Measurements from ENCODE around the gene GOLT1B.

GOLT1B gene

DNA sequence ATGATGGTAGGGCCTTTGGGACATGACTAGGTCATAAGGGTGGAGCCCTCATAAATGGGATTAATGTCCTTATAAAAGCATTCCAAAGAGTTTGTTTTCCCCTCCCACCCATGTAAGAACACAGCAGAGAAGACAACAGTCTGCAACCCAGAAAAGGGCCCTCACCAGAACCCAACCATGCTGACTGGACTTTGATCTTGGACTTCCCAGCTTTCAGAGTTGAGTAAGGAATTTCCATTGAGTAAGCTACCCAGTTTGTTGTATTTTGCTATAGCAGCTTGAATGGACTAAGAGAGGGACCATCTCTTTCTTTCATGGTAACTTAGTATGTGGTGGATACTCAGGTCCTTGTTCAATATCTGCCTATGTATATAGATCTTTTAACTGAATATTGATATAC lies 21.6 kb downstream of the GOLT1B start:
- no peak for DNase-seq (ENCODE audit: low read depth in 2 of 2)

DNA sequence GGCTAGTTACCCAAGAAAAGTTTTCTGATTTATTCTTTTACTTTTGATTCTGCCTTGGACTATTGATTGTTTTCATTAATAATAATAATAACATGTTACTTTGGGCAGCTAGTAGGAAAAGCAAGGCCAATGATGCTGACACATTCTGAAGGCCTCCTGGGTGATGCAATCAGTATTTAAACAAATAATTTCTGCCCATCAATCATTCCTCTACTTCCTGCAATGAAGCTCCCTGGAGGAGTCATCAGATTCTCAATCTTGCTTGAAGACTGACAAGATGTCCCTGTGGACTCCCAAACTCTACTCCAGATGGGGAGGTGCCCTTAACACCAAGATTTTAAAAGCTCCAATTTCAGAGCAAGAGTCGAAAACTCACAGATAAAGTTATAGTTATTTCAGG lies 24.5 kb downstream of the GOLT1B start, which contains the start of gene SPX:
SPX (plus strand) TSS at position 244 of the 400 bp plus-strand sequence. CDS start 177 bp downstream, outside the sequence.
- no peak for DNase-seq (ENCODE audit: low read depth in 2 of 2)

DNA sequence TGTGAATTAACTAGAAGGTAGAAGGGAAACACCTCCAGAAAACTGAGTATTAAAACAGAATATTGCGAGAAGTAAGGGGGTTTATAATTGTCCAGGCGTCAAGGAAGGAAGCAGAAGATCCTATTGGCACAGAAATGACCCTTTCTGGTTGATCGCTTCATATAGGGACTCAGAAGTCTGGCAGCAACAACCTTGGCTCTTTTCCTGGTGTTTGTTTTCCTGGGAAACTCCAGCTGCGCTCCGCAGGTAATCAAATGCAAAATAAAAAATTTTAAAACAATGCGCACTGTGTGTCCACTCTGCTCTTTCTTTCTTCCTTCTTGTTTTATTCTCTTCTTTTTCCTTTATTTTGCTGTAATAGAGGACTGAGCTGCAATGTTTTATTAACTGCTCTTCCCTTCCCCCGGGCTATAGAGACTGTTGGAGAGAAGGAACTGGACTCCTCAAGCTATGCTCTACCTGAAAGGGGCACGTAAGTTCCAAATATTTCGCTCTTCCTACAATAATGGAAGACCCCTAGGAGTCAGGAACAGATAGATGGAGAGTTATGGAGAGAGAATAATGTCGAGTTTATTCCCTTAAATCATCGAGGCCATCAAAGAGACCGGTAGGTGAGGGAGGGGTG lies 25.2 kb downstream of the GOLT1B start:
- DNase-seq (ENCODE audit: low read depth in 2 of 2), result no peak

DNA sequence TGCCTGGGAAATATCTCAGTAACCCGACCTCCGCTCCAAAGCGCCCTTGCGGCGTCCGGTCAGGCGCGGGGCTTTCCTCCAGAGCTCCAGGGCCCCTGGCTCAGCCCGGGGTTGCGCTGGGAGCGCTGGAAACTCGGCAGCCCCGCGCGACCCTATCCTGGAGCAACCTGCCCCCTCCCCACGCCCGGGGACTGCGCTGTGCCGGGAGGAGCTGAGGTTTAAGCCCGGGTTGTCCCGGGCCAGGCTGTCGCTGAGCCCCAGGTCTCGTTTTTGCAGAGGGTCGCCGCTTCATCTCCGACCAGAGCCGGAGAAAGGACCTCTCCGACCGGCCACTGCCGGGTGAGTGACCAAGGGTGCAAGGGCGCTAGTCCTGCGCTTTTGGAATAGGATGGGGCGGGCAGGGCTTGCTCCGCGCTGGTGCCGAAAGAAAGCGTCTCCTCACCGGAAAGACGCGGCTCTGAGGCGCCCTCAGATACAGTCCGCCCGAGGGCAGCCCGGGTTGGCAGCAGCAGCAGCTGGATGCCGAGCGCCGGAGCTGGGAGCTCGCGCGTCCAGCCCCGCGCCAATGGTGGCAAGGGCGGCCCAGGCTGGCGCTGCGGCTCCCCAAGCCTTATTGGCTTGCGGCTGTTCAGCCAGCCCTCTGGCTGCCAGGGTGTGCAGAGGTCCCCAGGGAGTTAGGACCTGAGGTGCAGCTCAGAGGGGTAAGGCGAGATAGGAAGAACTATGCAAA lies 26.0 kb downstream of the GOLT1B start:
- DNase-seq (ENCODE audit: low read depth in 2 of 2), result no peak

- no peak for DNase-seq (ENCODE audit: low read depth in 2 of 2)
These were observed 27.4 kb downstream of the GOLT1B start for GRCh38 chr12:21528953-21529352.

GRCh38 chr12:21529456-21529855 lies 27.9 kb downstream of the GOLT1B start:
- no peak for DNase-seq (ENCODE audit: low read depth in 2 of 2)

DNA sequence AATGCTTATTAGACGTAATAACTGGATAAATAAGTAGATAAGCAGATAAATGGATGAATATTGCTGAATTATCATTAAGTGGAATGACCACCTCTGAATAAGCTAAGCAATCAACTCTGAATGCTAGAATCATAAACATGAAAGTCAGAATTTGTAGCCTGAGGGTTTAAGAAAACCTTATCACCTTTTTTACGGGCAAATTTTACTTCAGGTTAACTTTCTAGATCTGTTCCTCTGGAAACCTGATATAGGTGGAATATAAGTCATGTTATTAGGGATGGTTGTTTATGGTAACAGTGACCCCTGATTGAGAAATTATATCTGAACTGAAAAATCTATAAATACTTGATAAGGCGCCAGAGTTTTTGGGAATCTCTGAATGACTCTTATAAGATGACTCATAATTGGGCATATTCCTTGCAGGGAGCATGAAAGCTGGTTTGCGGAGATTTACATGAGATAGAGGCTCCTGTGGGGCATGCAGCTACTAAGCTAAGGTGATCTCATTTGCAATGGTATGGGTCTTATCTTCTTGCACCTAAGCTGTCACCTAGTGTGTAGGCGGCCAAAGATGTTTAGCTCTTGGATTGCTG lies 36.6 kb downstream of the GOLT1B start:
- no peak for DNase-seq (ENCODE audit: low read depth in 2 of 2)

DNA sequence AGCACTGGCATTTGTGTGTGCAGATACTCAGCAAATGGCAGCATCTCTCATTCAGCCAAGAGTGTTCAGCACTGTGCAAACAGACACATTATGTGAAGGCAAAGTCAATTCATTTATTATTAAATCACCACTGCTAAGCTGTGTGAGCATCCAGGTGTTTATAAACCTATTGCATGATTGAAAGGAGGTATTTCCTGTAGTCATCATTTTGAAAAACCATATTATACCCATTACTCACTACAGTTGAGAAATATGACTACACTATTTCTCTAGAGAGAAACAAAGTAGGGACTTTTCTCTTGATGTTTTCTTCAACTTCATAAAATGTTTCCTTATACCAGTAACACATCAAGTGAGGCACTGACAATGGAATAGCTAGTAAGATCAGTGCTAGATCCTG lies 38.2 kb downstream of the GOLT1B start:
- DNase-seq (ENCODE audit: low read depth in 2 of 2), result no peak

- no peak for DNase-seq (ENCODE audit: low read depth in 2 of 2)
These were observed 40.2 kb downstream of the GOLT1B start for GRCh38 chr12:21541773-21542172.

DNA sequence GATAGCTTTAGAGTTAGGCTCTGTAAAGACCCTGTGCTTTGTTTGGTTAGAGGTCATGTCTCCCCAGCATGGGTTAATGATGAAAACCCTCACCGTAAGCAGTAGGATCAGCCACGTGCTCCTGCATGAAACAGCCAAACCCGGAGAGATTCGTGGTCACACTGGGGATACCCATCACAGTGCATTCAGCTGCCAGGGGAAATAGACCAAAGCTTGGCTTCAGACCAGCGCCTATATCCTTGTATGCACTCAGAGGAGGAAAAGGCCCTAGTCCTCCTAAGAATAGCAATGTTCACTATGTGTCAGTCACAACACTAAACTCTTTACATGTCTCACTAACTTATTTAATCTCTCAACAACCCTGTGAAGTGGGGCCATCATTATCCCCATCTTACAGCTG lies 40.8 kb downstream of the GOLT1B start:
- DNase-seq (ENCODE audit: low read depth in 2 of 2), result no peak

- no peak for DNase-seq (ENCODE audit: low read depth in 2 of 2)
These were observed 41.6 kb downstream of the GOLT1B start for GRCh38 chr12:21543151-21543550.

DNA sequence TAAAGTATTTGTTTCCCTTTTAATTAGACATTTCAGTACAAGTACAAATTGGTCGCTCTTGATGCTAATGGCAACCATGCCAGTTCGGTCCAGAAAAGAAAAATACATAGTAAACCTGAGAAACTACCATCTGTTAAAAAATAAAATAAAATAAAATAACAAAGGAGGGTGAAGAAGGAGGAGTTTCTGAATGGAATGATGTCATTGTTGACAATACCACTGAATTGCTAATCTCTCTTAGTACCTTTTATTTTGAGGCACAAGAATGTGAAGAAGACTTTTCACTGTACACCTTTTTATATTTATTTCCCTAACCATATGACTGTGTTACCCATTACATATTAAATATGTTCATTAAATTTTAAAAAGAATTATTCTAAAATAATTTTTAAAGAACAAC lies 44.0 kb downstream of the GOLT1B start:
- no peak for DNase-seq (ENCODE audit: low read depth in 2 of 2)

DNA sequence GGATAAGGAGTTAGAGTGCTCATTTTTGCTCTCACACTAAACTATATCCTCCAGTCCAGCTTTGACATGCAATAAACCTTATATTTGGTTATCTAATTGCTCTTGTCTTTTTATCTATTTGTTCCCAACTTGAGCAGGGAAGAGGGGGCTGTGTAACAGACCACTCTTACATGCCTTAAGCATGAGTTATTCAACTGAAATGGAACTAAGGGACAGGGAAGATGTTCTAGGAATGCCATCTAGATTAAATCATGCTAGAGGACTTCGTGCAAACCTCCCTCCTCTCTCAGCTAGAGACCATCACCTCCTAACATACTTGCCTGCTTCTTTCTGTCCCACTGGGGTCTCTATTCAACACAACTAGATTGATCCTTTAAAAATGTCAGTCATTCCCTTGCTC lies 45.1 kb downstream of the GOLT1B start:
- no peak for DNase-seq (ENCODE audit: low read depth in 2 of 2)

DNA sequence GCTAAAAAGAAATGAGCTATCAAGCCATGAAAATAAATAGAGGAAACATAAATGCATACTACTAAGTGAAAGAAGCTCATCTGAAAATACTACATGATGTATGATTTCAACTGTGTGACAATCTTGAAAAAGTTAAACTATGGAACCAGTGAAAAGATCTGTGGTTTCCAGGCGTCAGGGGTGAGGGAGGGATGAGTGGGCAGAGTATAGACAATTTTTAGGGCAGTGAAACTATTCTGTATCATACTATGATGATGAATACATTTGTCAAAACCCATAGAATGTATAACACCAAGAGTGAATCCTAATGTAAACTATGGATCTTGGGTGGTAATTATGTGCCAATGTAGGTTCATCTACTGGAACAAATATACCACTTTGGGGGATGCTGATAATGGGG lies 45.8 kb downstream of the GOLT1B start:
- DNase-seq (ENCODE audit: low read depth in 2 of 2), result no peak

GRCh38 chr12:21551841-21552465 lies 50.4 kb downstream of the GOLT1B start:
- DNase-seq (ENCODE audit: low read depth in 2 of 2), result no peak

GRCh38 chr12:21552635-21553328 lies 51.2 kb downstream of the GOLT1B start:
- no peak for DNase-seq (ENCODE audit: low read depth in 2 of 2)

DNA sequence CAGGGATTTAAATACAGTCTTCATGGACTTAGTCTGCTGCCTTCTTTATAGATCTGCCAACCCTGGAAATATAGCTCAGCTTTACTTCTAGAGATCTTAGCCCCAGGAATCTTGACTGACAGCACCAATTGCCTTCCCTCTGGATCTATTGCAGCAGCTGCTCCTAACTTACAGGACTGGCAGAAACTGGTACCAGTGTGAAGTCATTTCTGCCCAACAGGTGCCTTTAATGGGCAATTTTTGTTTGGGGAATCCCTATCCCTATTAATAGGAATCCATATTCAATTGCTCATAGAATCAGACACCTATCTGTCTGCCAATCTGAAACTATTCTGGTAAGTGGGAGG lies 51.7 kb downstream of the GOLT1B start:
- DNase-seq (ENCODE audit: low read depth in 2 of 2), result no peak

DNA sequence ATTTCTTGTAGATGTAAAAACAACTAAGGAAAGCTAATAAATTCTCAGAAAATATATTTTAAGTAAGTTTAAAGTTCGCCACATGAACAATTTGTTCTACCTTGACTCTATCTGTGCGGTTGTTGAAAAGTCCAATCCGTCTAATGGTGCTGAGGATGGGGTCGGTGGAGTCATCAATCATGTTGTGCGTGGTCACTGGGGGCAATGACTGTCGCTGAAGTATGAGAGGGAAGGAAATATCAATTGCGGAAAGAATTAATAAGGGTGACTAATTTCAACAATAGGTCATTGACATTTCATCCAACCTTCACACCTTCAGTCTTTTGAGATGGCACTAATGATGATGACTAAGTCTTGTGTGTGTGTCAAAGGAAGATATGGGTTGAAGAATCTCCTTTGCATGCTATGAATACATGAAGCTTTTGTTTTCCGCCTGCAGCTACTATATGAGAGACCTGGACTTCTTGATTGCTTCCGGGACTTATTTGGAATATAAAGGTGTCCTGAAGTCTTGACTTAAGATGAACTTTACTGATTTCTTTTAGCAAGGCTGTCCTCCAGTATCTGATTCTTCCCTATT lies 56.6 kb downstream of the GOLT1B start:
- DNase-seq (ENCODE audit: low read depth in 2 of 2), result no peak

GRCh38 chr12:21559855-21560569 lies 58.4 kb downstream of the GOLT1B start:
- DNase-seq (ENCODE audit: low read depth in 2 of 2), result peak in 1 of 2 experiments; percentile 1

- no peak for DNase-seq (ENCODE audit: low read depth in 2 of 2)
These were observed 59.6 kb downstream of the GOLT1B start for GRCh38 chr12:21561158-21561557.

DNA sequence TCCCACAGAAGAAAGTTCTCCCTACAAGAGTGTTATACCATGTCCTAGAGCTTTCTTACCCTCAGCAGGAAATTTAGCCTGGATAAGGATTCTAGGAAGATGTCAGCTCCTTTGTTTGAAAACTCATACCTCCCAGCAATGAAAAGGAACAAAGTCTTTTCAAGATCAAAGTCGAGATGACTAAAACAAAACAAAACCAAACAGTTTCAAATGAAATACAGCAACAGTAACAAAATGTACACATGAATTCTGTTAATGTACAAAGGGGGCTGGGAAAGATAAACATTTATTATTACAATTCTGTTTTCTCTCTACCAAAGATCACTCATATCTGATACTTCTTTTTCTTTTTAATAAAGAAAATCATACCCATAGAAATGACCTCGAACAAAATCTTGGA lies 61.3 kb downstream of the GOLT1B start:
- no peak for DNase-seq (ENCODE audit: low read depth in 2 of 2)

Measured in fibroblast of skin of left biceps (primary cell).